Neural cell (in vitro differentiated cells): ENCODE measurements around the gene AGXT. TPM values are rescaled to one million over a fixed set of nuclear protein-coding genes. Genes with fewer than 3 reads are reported as not detected.

ENCODE experiments used
- H2AFZ ChIP-seq: fragments of 200-600, 300-800 bp; sonication (generic), shearing (Covaris generic); 2 replicates; pipeline ENCODE4 v1.6.0; 2014; ENCODE audit warnings: low read depth, mild to moderate bottlenecking, antibody characterized with exemption, low read length, moderate library complexity
- H3F3A ChIP-seq: fragments of 200-600 bp; shearing (Covaris generic); 2 replicates; pipeline ENCODE4 v1.6.1; 2016; ENCODE audit warnings: mild to moderate bottlenecking, moderate library complexity, mixed read lengths, antibody characterized with exemption, low read length; ENCODE audit not compliant: insufficient read depth, poor library complexity, severe bottlenecking
- H3K27ac ChIP-seq: fragments of 200-600, 300-800 bp; sonication (generic), shearing (Covaris generic); 2 replicates; pipeline ENCODE4 v1.5.1; 2014; ENCODE audit warnings: mild to moderate bottlenecking, low read length, moderate library complexity
- H3K27me3 ChIP-seq: fragments of 300-800, 200-600 bp; sonication (generic), shearing (Covaris generic); 2 replicates; pipeline ENCODE4 v1.6.0; 2014; ENCODE audit warnings: mild to moderate bottlenecking, low read depth, low read length, moderate library complexity; ENCODE audit not compliant: insufficient read depth
- H3K36me3 ChIP-seq: fragments of 300-800, 200-600 bp; sonication (generic), shearing (Covaris generic); 2 replicates; pipeline ENCODE4 v1.5.1; 2014; ENCODE audit warnings: mild to moderate bottlenecking, antibody characterized with exemption, low read length, moderate library complexity; ENCODE audit not compliant: insufficient read depth
- H3K4me2 ChIP-seq: fragments of 300-800, 200-600 bp; sonication (generic), shearing (Covaris generic); 2 replicates; pipeline ENCODE4 v1.6.0; 2014; ENCODE audit warnings: mild to moderate bottlenecking, low read length
- H3K4me3 ChIP-seq: fragments of 300-800, 200-600 bp; sonication (generic), shearing (Covaris generic); 2 replicates; pipeline ENCODE4 v1.5.1; 2014; ENCODE audit warnings: mild to moderate bottlenecking, low read length, moderate library complexity
- H3K79me2 ChIP-seq: fragments of 200-600 bp; shearing (Covaris generic); replicated peaks from 2 replicates; pipeline ENCODE4 v1.6.0; 2014; ENCODE audit warnings: mild to moderate bottlenecking, low read length, moderate library complexity; ENCODE audit not compliant: insufficient read depth
- H3K9ac ChIP-seq: fragments of 300-800, 200-600 bp; sonication (generic), shearing (Covaris generic); 2 replicates; pipeline ENCODE4 v1.6.1; 2016; ENCODE audit warnings: mild to moderate bottlenecking, low read length, mixed read lengths
- H3K9me2 ChIP-seq: fragments of 200-600 bp; shearing (Covaris generic); 2 replicates; pipeline ENCODE4 v1.6.1; 2016; ENCODE audit warnings: mild to moderate bottlenecking, low read length, mixed read lengths; ENCODE audit not compliant: insufficient read depth
- H3K9me3 ChIP-seq: fragments of 200-600, 300-800 bp; sonication (generic), shearing (Covaris generic); 2 replicates; pipeline ENCODE4 v1.6.1; 2016; ENCODE audit warnings: mild to moderate bottlenecking, mixed run types, low read length, moderate library complexity, mixed read lengths
- H4K20me1 ChIP-seq: fragments of 200-600 bp; shearing (Covaris generic); 2 replicates; pipeline ENCODE4 v1.6.1; 2016; ENCODE audit warnings: mild to moderate bottlenecking, mixed run types; ENCODE audit not compliant: insufficient read depth
- EP300 ChIP-seq: fragments of 450-650 bp; conservative IDR thresholded peaks from 2 replicates; pipeline ENCODE4 v1.6.1; 2014; ENCODE audit warnings: antibody characterized with exemption, mild to moderate bottlenecking, moderate library complexity; ENCODE audit not compliant: poor library complexity, severe bottlenecking
- EZH2 ChIP-seq: fragments of 200-600, 300-800 bp; shearing (Covaris generic), sonication (generic); IDR thresholded peaks from 2 replicates; pipeline ENCODE4 v1.6.1; 2014; ENCODE audit warnings: antibody characterized with exemption, low read length, borderline replicate concordance, mild to moderate bottlenecking; ENCODE audit not compliant: insufficient read depth, poor library complexity, severe bottlenecking
- MXI1 ChIP-seq: fragments of 450-650 bp; conservative IDR thresholded peaks from 2 replicates; pipeline ENCODE4 v1.6.1; 2014; ENCODE audit warnings: antibody characterized with exemption, mild to moderate bottlenecking; ENCODE audit not compliant: poor library complexity, severe bottlenecking
- POLR2AphosphoS5 ChIP-seq: IDR thresholded peaks from 2 replicates; pipeline ENCODE4 v1.6.1; 2012
- RAD21 ChIP-seq: fragments of 450-650 bp; conservative IDR thresholded peaks from 2 replicates; pipeline ENCODE4 v1.6.1; 2014; ENCODE audit warnings: antibody characterized with exemption, mild to moderate bottlenecking, moderate library complexity
- SMC3 ChIP-seq: fragments of 450-650 bp; conservative IDR thresholded peaks from 2 replicates; pipeline ENCODE4 v1.6.1; 2014; ENCODE audit warnings: antibody characterized with exemption, mild to moderate bottlenecking, moderate library complexity; ENCODE audit not compliant: poor library complexity
- TAF1 ChIP-seq: IDR thresholded peaks from 2 replicates; pipeline ENCODE4 v1.6.1; 2012; ENCODE audit warnings: low read depth
- polyA plus RNA-seq: library from polyadenylated mRNA; depleted of rRNA; stranded (reverse); fragments of >200 nt; gene quantifications from 2 replicates; pipeline ENCODE4 v1.2.3, GENCODE V29; 2014
- TF ChIP-seq, protein P1 (sequence below): IDR thresholded peaks from 2 replicates; pipeline ENCODE4 v1.6.1; 2012; ENCODE audit warnings: borderline replicate concordance
- TF ChIP-seq, protein P2 (sequence below): fragments of 450-650 bp; IDR thresholded peaks from 2 replicates; pipeline ENCODE4 v1.5.1; 2014; ENCODE audit warnings: antibody characterized with exemption, mild to moderate bottlenecking, moderate library complexity; ENCODE audit not compliant: poor library complexity, severe bottlenecking

Gene AGXT
- polyA plus RNA-seq, 1 donor from 2014 or later = not detected

DNA sequence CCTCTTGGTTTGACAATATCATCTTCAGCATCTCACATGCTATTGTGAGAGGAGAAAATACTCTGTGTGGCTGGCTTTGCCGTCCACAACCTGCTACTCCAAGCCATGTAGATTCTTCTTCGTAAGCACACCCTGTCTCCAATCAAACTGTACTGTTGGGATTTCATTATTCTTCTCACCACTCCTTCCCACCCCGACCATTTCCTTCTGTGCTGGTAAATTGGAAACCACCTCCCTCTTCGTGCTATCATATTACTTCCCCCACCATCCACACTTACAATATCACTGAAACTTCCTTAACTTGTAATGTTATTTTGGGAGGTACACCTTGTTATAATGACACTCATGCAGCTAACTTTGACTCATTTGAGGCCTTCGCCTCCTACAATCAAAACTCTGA lies 3.2 kb upstream of the AGXT start:
- H2AFZ ChIP-seq = no peak overlapping the region
- no peaks in the 10 kb centered on the region for H3K27me3 ChIP-seq
- no peaks in the 10 kb centered on the region for H4K20me1 ChIP-seq
- no peaks in the 10 kb centered on the region for H3K9me3 ChIP-seq
- H3K4me2 ChIP-seq = no peak overlapping the region
- no peak overlapping the region for H3K27ac ChIP-seq
- no peaks in the 10 kb centered on the region for H3K9me2 ChIP-seq
- H3K9ac ChIP-seq = no peak overlapping the region
- H3K4me3 ChIP-seq = no peak overlapping the region
- no peaks in the 10 kb centered on the region for H3K79me2 ChIP-seq
- TF ChIP-seq, protein P1, sequence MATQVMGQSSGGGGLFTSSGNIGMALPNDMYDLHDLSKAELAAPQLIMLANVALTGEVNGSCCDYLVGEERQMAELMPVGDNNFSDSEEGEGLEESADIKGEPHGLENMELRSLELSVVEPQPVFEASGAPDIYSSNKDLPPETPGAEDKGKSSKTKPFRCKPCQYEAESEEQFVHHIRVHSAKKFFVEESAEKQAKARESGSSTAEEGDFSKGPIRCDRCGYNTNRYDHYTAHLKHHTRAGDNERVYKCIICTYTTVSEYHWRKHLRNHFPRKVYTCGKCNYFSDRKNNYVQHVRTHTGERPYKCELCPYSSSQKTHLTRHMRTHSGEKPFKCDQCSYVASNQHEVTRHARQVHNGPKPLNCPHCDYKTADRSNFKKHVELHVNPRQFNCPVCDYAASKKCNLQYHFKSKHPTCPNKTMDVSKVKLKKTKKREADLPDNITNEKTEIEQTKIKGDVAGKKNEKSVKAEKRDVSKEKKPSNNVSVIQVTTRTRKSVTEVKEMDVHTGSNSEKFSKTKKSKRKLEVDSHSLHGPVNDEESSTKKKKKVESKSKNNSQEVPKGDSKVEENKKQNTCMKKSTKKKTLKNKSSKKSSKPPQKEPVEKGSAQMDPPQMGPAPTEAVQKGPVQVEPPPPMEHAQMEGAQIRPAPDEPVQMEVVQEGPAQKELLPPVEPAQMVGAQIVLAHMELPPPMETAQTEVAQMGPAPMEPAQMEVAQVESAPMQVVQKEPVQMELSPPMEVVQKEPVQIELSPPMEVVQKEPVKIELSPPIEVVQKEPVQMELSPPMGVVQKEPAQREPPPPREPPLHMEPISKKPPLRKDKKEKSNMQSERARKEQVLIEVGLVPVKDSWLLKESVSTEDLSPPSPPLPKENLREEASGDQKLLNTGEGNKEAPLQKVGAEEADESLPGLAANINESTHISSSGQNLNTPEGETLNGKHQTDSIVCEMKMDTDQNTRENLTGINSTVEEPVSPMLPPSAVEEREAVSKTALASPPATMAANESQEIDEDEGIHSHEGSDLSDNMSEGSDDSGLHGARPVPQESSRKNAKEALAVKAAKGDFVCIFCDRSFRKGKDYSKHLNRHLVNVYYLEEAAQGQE = no peak
- no peak for TF ChIP-seq TAF1
- TF ChIP-seq EP300 = no peak
- TF ChIP-seq, protein P2, sequence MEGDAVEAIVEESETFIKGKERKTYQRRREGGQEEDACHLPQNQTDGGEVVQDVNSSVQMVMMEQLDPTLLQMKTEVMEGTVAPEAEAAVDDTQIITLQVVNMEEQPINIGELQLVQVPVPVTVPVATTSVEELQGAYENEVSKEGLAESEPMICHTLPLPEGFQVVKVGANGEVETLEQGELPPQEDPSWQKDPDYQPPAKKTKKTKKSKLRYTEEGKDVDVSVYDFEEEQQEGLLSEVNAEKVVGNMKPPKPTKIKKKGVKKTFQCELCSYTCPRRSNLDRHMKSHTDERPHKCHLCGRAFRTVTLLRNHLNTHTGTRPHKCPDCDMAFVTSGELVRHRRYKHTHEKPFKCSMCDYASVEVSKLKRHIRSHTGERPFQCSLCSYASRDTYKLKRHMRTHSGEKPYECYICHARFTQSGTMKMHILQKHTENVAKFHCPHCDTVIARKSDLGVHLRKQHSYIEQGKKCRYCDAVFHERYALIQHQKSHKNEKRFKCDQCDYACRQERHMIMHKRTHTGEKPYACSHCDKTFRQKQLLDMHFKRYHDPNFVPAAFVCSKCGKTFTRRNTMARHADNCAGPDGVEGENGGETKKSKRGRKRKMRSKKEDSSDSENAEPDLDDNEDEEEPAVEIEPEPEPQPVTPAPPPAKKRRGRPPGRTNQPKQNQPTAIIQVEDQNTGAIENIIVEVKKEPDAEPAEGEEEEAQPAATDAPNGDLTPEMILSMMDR = no peak
- no peak for TF ChIP-seq MXI1
- no peak for TF ChIP-seq POLR2AphosphoS5
- TF ChIP-seq RAD21 = no peak
- TF ChIP-seq EZH2 = no peak
- TF ChIP-seq SMC3 = no peak
- no peaks in the 10 kb centered on the region for H3K36me3 ChIP-seq
- no peaks in the 10 kb centered on the region for H3F3A ChIP-seq

DNA sequence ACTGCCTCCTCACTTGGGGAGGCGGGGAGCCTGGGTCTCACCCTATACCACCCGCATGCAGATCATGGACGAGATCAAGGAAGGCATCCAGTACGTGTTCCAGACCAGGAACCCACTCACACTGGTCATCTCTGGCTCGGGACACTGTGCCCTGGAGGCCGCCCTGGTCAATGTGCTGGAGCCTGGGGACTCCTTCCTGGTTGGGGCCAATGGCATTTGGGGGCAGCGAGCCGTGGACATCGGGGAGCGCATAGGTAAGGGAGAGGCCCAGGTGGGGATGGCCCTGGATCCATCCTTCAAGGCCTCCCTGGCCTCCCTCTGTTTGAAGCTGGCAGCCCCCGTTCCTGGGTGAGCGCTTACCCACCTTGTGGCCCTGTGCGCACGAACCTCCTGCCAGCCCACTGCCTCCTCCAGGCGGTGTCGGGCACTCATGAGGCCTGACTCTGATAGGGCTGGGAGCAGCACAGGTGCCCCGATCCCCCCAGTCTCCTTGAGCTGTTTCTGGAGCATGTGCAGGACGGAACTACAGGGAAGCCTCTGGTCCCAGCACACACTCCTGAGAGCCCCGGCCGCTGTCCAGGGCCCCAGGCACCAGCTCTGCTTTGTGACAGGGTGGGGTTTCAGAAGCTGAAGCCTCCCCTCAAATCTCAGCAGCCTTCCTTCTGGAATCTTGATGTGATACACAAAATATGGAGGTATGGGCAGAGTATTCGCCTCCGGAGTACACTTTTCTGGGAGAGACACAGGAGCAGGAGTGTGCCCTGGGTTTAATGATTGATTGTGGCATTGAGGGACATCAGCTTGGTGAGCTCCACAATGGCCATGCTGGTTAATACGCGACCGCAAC lies 708 bp downstream of the AGXT start:
- H3K9ac ChIP-seq = no peak overlapping the region
- H3K27me3 ChIP-seq = no peaks in the 10 kb centered on the region
- no peaks in the 10 kb centered on the region for H3K79me2 ChIP-seq
- H2AFZ ChIP-seq = no peak overlapping the region
- no peaks in the 10 kb centered on the region for H4K20me1 ChIP-seq
- no peaks in the 10 kb centered on the region for H3K9me2 ChIP-seq
- no peaks in the 10 kb centered on the region for H3K36me3 ChIP-seq
- no peaks in the 10 kb centered on the region for H3K9me3 ChIP-seq
- no peaks in the 10 kb centered on the region for H3F3A ChIP-seq
- H3K4me2 ChIP-seq = no peak overlapping the region
- no peak overlapping the region for H3K4me3 ChIP-seq
- no peak overlapping the region for H3K27ac ChIP-seq
- TF ChIP-seq MXI1 (no peak), POLR2AphosphoS5 (no peak), TAF1 (no peak), EZH2 (no peak), EP300 (no peak), SMC3 (no peak), RAD21 (no peak)
- TF ChIP-seq, protein P2 = no peak
- TF ChIP-seq, protein P1 = no peak
